Cerebellar cortex (tissue), 1 donor: ENCODE results near the gene ACTN1.

Experiments
- DNase-seq: peaks from one replicate; pipeline ENCODE4 v3.0.0-alpha.2; 2015; ENCODE audit warnings: low spot score

Gene ACTN1

GRCh38 chr14:68916358-68916941 lies 62.7 kb downstream of the ACTN1 start:
- no peak for DNase-seq

GRCh38 chr14:68913516-68913915 lies 65.6 kb downstream of the ACTN1 start:
- DNase-seq = no peak

- peak; percentile 73 for DNase-seq
Measured at GRCh38 chr14:68911594-68912227, 67.4 kb downstream of the ACTN1 start.

GRCh38 chr14:68910540-68910939 lies 68.6 kb downstream of the ACTN1 start:
- DNase-seq = no peak

- DNase-seq = no peak
Measured at GRCh38 chr14:68908803-68909202, 70.3 kb downstream of the ACTN1 start.

GRCh38 chr14:68908201-68908600 lies 70.9 kb downstream of the ACTN1 start:
- no peak for DNase-seq

- DNase-seq = no peak
Measured at GRCh38 chr14:68906439-68906838, 72.7 kb downstream of the ACTN1 start.

GRCh38 chr14:68905107-68905895 lies 73.8 kb downstream of the ACTN1 start:
- no peak for DNase-seq

- DNase-seq = no peak
Measured at GRCh38 chr14:68902357-68902756, 76.7 kb downstream of the ACTN1 start.

GRCh38 chr14:68899033-68899603 lies 80.0 kb downstream of the ACTN1 start:
- DNase-seq = no peak

- no peak for DNase-seq
Measured at GRCh38 chr14:68898248-68899032, 80.7 kb downstream of the ACTN1 start.

- no peak for DNase-seq
Measured at GRCh38 chr14:68897559-68898155, 81.4 kb downstream of the ACTN1 start.

- DNase-seq = no peak
Measured at GRCh38 chr14:68896132-68896531, 83.0 kb downstream of the ACTN1 start.

- no peak for DNase-seq
Measured at GRCh38 chr14:68894802-68895703, 84.0 kb downstream of the ACTN1 start.

- no peak for DNase-seq
Measured at GRCh38 chr14:68894123-68894522, 85.0 kb downstream of the ACTN1 start.

- no peak for DNase-seq
Measured at GRCh38 chr14:68893566-68893965, 85.5 kb downstream of the ACTN1 start.

- DNase-seq = no peak
Measured at GRCh38 chr14:68892961-68893360, 86.1 kb downstream of the ACTN1 start.

- DNase-seq = no peak
Measured at GRCh38 chr14:68891851-68892660, 87.0 kb downstream of the ACTN1 start.

GRCh38 chr14:68890173-68890931 lies 88.8 kb downstream of the ACTN1 start:
- no peak for DNase-seq
